GM21367 (cell line): ENCODE measurements around the gene SPTAN1.

Source experiments
- ATAC-seq: cut with Tn5 transposase; IDR thresholded peaks from one replicate; pipeline ENCODE4 v1.9.1; 2021; ENCODE audit not compliant: unreplicated experiment

The SPTAN1 gene

DNA sequence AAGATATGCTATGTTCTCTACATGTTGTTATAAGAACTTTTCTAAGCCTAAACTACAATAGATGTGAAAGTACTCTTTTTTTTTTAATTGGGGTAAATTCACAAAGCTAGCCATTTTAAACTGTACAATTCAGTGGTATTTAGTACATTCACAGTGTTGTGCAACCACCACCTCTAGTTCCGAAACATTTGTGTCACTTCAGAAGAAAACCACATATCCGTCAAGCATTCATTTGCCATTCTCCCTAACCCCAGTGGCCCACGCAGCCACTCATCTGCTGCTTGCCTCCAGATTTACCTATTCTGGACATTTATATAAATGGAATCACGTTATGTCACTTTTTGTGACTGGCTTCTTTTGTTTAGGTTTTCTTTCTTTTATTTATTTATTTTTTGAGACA lies 43.1 kb downstream of the SPTAN1 start:
- ATAC-seq, result no peak

GRCh38 chr9:128600099-128600498 lies 47.7 kb downstream of the SPTAN1 start:
- no peak for ATAC-seq

DNA sequence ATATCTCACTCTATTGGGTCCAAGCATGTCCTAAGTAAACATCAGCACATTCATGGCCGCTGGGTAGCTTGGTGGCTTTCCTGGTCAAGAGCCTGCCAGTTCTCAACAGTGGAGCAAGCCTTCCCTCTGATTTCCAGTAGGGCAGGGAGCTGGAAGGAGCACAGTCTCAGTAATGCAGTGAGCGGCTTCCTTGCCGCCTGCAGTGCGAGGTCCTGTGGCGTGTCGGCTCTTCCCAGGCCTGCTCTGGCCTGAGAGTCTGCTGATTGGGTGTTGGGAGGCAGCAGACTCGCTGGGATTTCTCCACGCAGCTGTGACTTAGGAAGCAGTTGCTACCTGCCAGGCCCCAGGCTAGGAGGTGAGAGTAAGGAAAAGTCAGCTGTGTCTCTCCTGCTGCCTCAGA lies 51.3 kb downstream of the SPTAN1 start:
- ATAC-seq, result no peak

DNA sequence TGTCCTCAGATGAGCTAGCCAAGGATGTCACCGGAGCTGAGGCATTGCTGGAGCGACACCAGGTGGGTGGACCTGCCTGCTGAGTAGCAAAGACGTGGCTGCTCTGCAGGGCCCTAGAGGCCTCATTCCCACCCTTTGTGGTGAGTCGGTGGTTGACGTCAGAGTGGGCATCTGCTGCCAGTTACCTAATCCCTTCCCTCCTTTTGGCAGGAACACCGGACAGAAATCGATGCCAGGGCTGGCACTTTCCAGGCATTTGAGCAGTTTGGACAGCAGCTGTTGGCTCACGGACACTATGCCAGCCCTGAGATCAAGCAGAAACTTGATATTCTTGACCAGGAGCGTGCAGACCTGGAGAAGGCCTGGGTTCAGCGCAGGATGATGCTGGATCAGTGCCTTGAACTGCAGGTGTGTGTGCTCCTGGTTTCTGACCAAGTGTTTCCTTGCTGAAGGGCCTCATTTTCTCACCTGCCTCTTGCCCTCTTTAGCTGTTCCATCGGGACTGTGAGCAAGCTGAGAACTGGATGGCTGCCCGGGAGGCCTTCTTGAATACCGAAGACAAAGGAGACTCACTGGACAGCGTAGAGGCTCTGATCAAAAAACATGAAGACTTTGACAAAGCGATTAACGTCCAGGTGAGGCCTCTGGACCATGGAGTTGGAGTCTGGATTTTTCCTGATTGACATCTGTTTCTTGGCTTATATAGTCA lies 55.4 kb downstream of the SPTAN1 start:
- no peak for ATAC-seq

GRCh38 chr9:128610897-128611296 lies 58.5 kb downstream of the SPTAN1 start:
- no peak for ATAC-seq

DNA sequence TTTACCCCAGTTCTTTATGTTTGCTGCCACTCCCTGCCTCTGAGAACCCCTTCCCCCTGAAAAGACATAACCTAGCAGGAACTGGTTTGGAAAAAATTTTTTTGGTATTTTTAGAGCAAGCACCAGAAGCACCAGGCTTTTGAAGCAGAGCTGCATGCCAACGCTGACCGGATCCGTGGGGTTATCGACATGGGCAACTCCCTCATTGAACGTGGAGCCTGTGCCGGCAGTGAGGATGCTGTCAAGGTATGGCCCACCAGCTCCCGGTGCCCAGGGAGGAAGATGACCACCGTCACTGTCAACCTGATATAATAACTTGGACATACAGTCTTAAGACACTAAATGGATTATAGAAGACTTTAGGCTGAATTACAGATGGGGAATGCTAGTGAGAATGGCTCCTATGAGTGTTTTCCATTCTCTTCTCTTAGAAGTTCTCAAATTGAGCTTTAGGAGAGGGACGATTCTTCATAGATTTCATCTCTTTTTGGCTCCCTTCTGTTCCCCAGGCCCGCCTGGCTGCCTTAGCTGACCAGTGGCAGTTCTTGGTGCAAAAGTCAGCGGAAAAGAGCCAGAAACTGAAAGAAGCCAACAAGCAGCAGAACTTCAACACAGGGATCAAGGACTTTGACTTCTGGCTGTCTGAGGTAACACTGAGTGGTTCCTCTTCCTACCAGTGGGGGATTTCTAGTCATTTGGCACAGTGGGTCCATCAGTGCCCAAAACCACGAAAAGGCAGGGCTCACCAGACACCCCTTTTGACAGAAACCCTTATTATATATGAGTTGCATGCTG lies 59.4 kb downstream of the SPTAN1 start:
- no peak for ATAC-seq

- no peak for ATAC-seq
These were observed 62.3 kb downstream of the SPTAN1 start for GRCh38 chr9:128614728-128615127.

- no peak for ATAC-seq
These were observed 63.2 kb downstream of the SPTAN1 start for GRCh38 chr9:128615571-128615970.

GRCh38 chr9:128617943-128618342 lies 65.6 kb downstream of the SPTAN1 start:
- no peak for ATAC-seq

DNA sequence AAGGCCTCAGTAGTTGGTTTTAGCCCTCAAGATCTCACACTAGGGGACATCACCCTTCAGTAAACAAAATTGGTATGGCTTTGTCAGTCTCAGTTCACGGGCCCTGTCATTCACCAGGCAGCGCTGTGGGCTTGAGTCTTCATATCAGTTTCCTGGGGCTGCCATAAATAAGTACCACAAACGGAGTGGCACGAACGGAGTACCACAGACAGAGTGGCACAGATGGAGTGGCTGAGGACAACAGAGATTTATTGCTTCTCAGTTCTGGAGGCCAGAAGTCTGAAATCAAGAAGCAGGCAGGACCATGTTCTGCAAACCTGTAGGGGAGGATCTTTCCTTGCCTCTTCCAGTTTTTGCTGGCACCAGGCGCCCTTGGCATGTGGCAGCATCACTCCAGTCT lies 66.7 kb downstream of the SPTAN1 start:
- ATAC-seq, result no peak

DNA sequence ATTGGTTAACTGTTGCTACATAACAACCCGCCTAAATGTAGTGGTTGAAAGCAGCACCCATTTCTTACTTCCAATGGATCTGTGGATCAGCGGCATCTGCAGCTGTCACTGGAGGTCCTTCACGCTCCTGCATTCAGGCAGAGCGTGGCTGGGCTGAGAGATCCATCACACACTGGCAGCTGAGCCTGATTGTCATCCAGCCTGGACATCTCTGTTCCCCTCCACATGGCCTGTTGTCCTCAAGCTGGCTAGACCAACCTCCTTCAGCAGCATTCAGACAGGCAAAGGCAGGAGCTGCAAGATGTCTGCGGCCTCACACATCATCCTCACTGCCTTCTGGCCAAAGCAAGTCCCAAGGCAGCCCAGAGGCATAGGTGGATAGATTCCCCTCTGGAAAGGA lies 67.4 kb downstream of the SPTAN1 start:
- ATAC-seq, result no peak

GRCh38 chr9:128621730-128622455 lies 69.5 kb downstream of the SPTAN1 start:
- ATAC-seq, result no peak

GRCh38 chr9:128624566-128624965 lies 72.2 kb downstream of the SPTAN1 start:
- ATAC-seq, result no peak

DNA sequence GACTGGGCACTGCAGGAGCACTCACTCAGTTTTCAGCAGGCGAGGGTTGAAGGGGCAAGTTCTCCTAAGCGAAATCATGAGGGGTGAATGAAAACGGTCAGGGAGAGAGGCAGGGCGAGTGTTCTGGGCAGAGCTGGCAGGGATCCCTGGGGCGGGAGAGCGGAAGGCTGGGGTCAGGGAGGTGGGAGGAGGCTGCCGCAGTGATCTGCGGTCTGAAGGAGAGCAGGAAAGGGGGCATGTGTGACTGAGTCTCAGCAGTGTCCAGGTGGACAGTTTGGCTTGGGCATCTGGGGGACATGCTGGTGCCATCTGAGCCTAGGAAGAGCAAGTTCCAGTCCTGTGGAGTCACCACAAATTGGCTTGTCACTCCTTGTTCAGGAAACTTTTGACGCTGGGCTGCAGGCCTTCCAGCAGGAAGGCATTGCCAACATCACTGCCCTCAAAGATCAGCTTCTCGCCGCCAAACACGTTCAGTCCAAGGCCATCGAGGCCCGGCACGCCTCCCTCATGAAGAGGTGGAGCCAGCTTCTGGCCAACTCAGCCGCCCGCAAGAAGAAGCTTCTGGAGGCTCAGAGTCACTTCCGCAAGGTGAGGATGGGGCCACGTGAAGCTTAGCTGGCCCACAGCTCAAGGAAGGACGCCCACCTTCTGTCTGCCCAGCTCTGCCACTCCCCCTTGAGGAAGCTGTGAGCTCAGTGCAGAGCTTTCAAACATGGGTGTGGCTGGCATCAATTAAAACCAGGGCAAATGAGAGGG lies 73.2 kb downstream of the SPTAN1 start:
- no peak for ATAC-seq

DNA sequence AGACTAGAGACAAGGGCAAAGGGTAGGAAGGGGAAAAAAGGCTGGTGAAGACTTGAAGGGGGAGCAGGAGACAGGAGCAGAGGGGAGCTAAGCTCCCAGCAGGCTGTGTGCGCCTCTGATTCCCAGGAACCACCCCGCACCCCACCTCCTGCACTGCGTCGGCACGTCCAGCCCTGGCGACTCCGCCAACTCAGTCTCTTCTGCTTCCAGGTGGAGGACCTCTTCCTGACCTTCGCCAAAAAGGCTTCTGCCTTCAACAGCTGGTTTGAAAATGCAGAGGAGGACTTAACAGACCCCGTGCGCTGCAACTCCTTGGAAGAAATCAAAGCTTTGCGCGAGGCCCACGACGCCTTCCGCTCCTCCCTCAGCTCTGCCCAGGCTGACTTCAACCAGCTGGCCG lies 73.8 kb downstream of the SPTAN1 start:
- no peak for ATAC-seq

DNA sequence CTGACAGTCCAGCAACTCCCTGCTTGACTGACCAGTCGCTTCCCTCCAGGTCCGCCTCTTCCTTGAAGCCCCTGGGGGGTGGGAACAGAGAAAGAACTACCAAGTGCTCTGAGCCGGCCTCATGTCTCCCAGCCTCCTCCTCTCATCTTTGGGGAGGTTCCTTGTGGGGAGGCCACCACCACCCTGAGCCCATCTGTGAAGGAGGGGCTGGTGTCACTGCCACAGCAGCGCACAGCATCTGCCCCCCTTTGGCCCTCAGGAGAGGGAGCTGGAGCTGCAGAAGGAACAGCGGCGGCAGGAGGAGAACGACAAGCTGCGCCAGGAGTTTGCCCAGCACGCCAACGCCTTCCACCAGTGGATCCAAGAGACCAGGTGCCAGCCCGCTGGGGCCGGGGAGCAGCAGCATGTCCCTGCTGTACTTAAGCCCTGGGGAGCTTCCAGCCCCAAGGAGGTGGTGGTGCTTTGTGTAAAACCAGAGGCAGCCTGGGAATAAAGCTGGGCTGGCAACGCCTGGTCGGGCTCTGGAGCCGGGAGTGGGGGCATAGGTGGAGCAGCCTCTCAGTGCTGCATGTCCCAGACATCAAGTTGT lies 74.8 kb downstream of the SPTAN1 start:
- no peak for ATAC-seq

DNA sequence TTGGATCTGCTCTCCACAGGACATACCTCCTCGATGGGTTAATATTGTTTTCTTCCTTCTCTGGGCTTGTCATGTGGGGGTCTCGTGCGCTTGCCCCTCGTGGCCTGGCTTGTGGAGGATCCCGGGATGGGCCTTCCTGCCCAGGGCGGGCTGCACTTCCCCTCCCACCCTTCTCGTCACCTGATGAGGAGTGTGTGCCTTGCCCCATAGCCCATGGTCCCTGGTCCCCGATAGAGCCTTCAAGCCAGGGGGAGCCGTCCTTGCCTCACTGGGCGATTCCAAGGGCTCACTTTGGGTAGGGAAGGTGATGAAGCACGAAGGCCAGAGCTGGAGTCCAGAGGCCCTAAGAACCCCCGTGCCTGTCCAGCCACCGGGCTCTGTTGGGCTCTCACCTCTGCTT lies 75.5 kb downstream of the SPTAN1 start:
- no peak for ATAC-seq

DNA sequence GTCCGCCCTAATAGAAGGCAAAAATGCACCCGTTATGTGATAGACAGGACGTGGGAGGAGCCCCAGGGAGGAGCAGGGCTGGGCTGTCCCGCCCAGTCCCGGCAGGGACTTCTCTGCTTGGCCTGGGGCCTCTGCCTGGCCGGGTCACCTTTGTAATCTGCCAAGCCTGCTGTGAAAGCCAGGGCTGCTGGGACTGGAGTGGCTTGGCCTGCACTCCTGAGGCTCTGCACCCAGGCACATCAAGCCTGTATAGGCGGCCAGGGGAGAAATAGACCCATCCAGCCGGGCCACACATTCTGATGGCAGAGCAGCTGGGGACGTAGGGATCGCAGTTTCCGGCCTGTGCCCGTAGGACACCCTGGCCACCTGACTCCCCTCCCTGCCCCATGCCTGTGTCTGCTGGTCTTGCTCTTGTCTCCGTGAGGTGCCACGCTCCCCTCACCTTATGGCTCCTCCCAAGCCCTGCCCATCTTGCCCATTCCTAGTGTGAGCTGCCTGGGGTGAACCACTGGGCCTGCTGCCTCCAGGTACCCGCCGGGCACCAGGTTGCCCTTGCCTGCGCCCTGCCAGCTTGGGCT lies 76.2 kb downstream of the SPTAN1 start:
- no peak for ATAC-seq

- no peak for ATAC-seq
These were observed 76.7 kb downstream of the SPTAN1 start for GRCh38 chr9:128629136-128629535.

GRCh38 chr9:128629852-128630545 lies 77.6 kb downstream of the SPTAN1 start:
- no peak for ATAC-seq
